SK-N-SH (cell line): Measurements from ENCODE around the gene ADPGK. TPM values are rescaled to one million over a fixed set of nuclear protein-coding genes. Genes with fewer than 3 reads are reported as not detected.

Experiments used
- CTCF ChIA-PET: fragments of 300-600, 350-600 bp; formaldehyde crosslinking; extraction: SDS; loops from one replicate; lab custom pipeline; 2021; lab: Yijun Ruan, JAX
- POLR2A ChIA-PET: fragments of 350-600 bp; sonication (Branson Sonifier 250); formaldehyde crosslinking; extraction: SDS; loops from one replicate; lab custom pipeline; 2020; ENCODE audit warnings: antibody characterized with exemption, inconsistent platforms; lab: Yijun Ruan, JAX
- DNase-seq: peaks from one replicate; pipeline ENCODE4 v3.0.0; 2012
- H2AFZ ChIP-seq: fragments of 200-600 bp; sonication (generic); 2 replicates; pipeline ENCODE4 v1.8.1; 2016; ENCODE audit warnings: antibody characterized with exemption, mild to moderate bottlenecking, low read depth
- H3F3A ChIP-seq: fragments of 200-600 bp; sonication (generic); replicated peaks from 2 replicates; pipeline ENCODE3; 2016; ENCODE audit warnings: antibody characterized with exemption, mild to moderate bottlenecking; ENCODE audit not compliant: insufficient read depth
- H3K27ac ChIP-seq, 2 experiments: fragments of 200-500 bp in 1 of 2; fragments of 200-600 bp in 1 of 2; sonication (Bioruptor generic) in 1 of 2; sonication (generic), shearing (Covaris generic) in 1 of 2; 2 replicates each; pipeline versions ENCODE4 v1.5.1 to v1.6.1; 2014 to 2016; ENCODE audit warnings: low read depth in 2 of 2, inconsistent platforms in 1 of 2, low read length in 1 of 2, mild to moderate bottlenecking in 1 of 2, mixed read lengths in 1 of 2
- H3K27me3 ChIP-seq: fragments of 200-600 bp; sonication (generic), shearing (Covaris generic); 2 replicates; pipeline ENCODE4 v1.6.1; 2016; ENCODE audit warnings: mixed run types; ENCODE audit not compliant: insufficient read depth
- H3K36me3 ChIP-seq, 2 experiments: fragments of 200-500 bp in 1 of 2; fragments of 200-600 bp in 1 of 2; sonication (Bioruptor generic) in 1 of 2; sonication (generic) in 1 of 2; replicated peaks in 1 of 2; 2 replicates each; pipeline versions ENCODE3 to v1.5.1; 2014 to 2016; ENCODE audit warnings: low read length in 1 of 2, mild to moderate bottlenecking in 1 of 2; ENCODE audit not compliant: insufficient read depth in 2 of 2, control insufficient read depth in 1 of 2
- H3K4me1 ChIP-seq, 2 experiments: fragments of 200-500 bp in 1 of 2; fragments of 200-600 bp in 1 of 2; sonication (Bioruptor generic) in 1 of 2; sonication (generic), shearing (Covaris generic) in 1 of 2; 2 replicates each; pipeline versions ENCODE4 v1.5.1 to v1.6.1; 2014 to 2016; ENCODE audit warnings: low read depth in 1 of 2, low read length in 1 of 2, mixed run types in 1 of 2; ENCODE audit not compliant: insufficient read depth in 2 of 2, control insufficient read depth in 1 of 2
- H3K4me2 ChIP-seq: fragments of 200-600 bp; sonication (generic), shearing (Covaris generic); 2 replicates; pipeline ENCODE4 v1.6.1; 2017; ENCODE audit warnings: mixed run types
- H3K4me3 ChIP-seq, 2 experiments: fragments of 200-500 bp in 1 of 2; fragments of 200-600 bp in 1 of 2; sonication (Bioruptor generic) in 1 of 2; sonication (generic), shearing (Covaris generic) in 1 of 2; 2 replicates each; pipeline versions ENCODE4 v1.5.1 to v1.8.1; 2014 to 2016; ENCODE audit warnings: low read depth in 2 of 2, inconsistent platforms in 1 of 2, low read length in 1 of 2, mild to moderate bottlenecking in 1 of 2, mixed read lengths in 1 of 2, moderate library complexity in 1 of 2
- H3K79me2 ChIP-seq: fragments of 200-600 bp; sonication (generic); 2 replicates; pipeline ENCODE4 v1.8.1; 2017; ENCODE audit warnings: mild to moderate bottlenecking; ENCODE audit not compliant: insufficient read depth
- H3K9ac ChIP-seq: fragments of 200-600 bp; sonication (generic); 2 replicates; pipeline ENCODE4 v1.6.1; 2017; ENCODE audit warnings: mixed run types
- H3K9me2 ChIP-seq: fragments of 200-600 bp; sonication (generic); 2 replicates; pipeline ENCODE4 v1.6.1; 2017; ENCODE audit warnings: mixed run types
- H3K9me3 ChIP-seq: fragments of 200-600 bp; sonication (generic); 2 replicates; pipeline ENCODE4 v1.6.1; 2017; ENCODE audit warnings: mixed run types, mild to moderate bottlenecking, moderate library complexity
- H4K20me1 ChIP-seq: fragments of 200-600 bp; sonication (generic); 2 replicates; pipeline ENCODE4 v1.6.1; 2017; ENCODE audit warnings: mild to moderate bottlenecking, mixed run types; ENCODE audit not compliant: insufficient read depth
- GABPA ChIP-seq: IDR thresholded peaks from 2 replicates; pipeline ENCODE4 v1.4.0; 2012; ENCODE audit warnings: low read depth, mild to moderate bottlenecking
- NFIC ChIP-seq: IDR thresholded peaks from 2 replicates; pipeline ENCODE4 v1.4.0; 2012; ENCODE audit warnings: borderline replicate concordance
- NRF1 ChIP-seq: IDR thresholded peaks from 2 replicates; pipeline ENCODE4 v1.6.1; 2012; ENCODE audit warnings: low read depth, mild to moderate bottlenecking, low read length
- POLR2AphosphoS5 ChIP-seq: IDR thresholded peaks from 2 replicates; pipeline ENCODE4 v1.6.1; 2012; ENCODE audit warnings: low read depth, low read length
- RAD21 ChIP-seq: IDR thresholded peaks from 2 replicates; pipeline ENCODE4 v1.6.1; 2012; ENCODE audit warnings: mild to moderate bottlenecking, low read length
- RCOR1 ChIP-seq: fragments of 150-350 bp; IDR thresholded peaks from 2 replicates; pipeline ENCODE4 v1.6.1; 2017; ENCODE audit warnings: antibody characterized with exemption, low read length
- TCF12 ChIP-seq: IDR thresholded peaks from 2 replicates; pipeline ENCODE4 v1.4.0; 2012
- TEAD4 ChIP-seq: IDR thresholded peaks from 2 replicates; pipeline ENCODE4 v1.4.0; 2012; ENCODE audit warnings: mild to moderate bottlenecking, borderline replicate concordance; ENCODE audit not compliant: insufficient read depth
- YY1 ChIP-seq: IDR thresholded peaks from 2 replicates; pipeline ENCODE4 v1.4.0; 2012; ENCODE audit warnings: low read depth, mild to moderate bottlenecking
- WGBS: methylation state at CpG from one replicate; pipeline ENCODE4 v1.1.6; 2017; ENCODE audit warnings: low lambda C conversion rate; 5-methylcytosine and 5-hydroxymethylcytosine counted together
- polyA plus RNA-seq, 3 experiments: library from polyadenylated mRNA; depleted of rRNA; stranded (reverse); fragments of >200 nt; gene quantifications; 2 replicates each; pipeline ENCODE4 v1.2.3, GENCODE V29; 2012
- TF ChIP-seq, protein P1 (sequence below): IDR thresholded peaks from 2 replicates; pipeline ENCODE4 v1.4.0; 2012; ENCODE audit warnings: low read depth, borderline replicate concordance
- TF ChIP-seq, protein P2 (sequence below): IDR thresholded peaks from 2 replicates; pipeline ENCODE4 v1.6.1; 2012; ENCODE audit warnings: mild to moderate bottlenecking, low read depth, low read length, moderate library complexity
- TF ChIP-seq, protein P3 (sequence below): IDR thresholded peaks from 2 replicates; pipeline ENCODE4; 2012

ADPGK gene
- polyA plus RNA-seq, 1 of the 3 experiments (the other 2 are of a cell fraction), result 57.3 TPM

DNA sequence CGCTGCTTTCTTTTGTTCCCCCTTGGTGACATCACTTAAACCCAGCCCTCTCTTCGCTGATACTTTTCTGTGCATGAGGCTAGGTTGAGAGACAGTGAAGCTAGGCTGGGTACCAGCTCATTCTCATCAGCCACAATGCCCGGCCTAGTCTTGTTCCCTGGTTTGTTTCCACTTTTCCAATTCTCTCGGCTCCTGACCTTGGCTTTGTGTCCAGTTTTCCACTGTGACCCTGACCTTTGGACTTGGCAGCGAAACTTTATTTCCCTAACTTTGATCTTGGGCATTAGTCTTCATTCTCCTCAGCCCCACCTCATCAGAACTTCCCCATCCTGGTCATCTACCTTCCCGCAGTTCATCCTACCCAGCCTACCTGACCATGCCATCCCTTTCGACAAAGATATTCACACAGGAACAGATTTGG lies 908 bp upstream of the ADPGK start:
- no peaks in the 10 kb centered on the region for H3K9me2 ChIP-seq
- H3K4me2 ChIP-seq, result peak overlapping the region; percentile 80
- no peaks in the 10 kb centered on the region for H3K9me3 ChIP-seq
- H3K4me1 ChIP-seq, result peaks cover 0 to 21% of the 10 kb centered on the region in 2 experiments; a peak in 2 of 4 replicates
- TF ChIP-seq NFIC, result no peak
- TF ChIP-seq TEAD4, result no peak
- no peak for TF ChIP-seq RAD21
- TF ChIP-seq NRF1, result no peak
- no peak for TF ChIP-seq TCF12
- TF ChIP-seq GABPA, result no peak
- TF ChIP-seq, protein P1, sequence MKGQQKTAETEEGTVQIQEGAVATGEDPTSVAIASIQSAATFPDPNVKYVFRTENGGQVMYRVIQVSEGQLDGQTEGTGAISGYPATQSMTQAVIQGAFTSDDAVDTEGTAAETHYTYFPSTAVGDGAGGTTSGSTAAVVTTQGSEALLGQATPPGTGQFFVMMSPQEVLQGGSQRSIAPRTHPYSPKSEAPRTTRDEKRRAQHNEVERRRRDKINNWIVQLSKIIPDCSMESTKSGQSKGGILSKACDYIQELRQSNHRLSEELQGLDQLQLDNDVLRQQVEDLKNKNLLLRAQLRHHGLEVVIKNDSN, result no peak
- TF ChIP-seq, protein P2, sequence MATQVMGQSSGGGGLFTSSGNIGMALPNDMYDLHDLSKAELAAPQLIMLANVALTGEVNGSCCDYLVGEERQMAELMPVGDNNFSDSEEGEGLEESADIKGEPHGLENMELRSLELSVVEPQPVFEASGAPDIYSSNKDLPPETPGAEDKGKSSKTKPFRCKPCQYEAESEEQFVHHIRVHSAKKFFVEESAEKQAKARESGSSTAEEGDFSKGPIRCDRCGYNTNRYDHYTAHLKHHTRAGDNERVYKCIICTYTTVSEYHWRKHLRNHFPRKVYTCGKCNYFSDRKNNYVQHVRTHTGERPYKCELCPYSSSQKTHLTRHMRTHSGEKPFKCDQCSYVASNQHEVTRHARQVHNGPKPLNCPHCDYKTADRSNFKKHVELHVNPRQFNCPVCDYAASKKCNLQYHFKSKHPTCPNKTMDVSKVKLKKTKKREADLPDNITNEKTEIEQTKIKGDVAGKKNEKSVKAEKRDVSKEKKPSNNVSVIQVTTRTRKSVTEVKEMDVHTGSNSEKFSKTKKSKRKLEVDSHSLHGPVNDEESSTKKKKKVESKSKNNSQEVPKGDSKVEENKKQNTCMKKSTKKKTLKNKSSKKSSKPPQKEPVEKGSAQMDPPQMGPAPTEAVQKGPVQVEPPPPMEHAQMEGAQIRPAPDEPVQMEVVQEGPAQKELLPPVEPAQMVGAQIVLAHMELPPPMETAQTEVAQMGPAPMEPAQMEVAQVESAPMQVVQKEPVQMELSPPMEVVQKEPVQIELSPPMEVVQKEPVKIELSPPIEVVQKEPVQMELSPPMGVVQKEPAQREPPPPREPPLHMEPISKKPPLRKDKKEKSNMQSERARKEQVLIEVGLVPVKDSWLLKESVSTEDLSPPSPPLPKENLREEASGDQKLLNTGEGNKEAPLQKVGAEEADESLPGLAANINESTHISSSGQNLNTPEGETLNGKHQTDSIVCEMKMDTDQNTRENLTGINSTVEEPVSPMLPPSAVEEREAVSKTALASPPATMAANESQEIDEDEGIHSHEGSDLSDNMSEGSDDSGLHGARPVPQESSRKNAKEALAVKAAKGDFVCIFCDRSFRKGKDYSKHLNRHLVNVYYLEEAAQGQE, result no peak
- TF ChIP-seq, protein P3, sequence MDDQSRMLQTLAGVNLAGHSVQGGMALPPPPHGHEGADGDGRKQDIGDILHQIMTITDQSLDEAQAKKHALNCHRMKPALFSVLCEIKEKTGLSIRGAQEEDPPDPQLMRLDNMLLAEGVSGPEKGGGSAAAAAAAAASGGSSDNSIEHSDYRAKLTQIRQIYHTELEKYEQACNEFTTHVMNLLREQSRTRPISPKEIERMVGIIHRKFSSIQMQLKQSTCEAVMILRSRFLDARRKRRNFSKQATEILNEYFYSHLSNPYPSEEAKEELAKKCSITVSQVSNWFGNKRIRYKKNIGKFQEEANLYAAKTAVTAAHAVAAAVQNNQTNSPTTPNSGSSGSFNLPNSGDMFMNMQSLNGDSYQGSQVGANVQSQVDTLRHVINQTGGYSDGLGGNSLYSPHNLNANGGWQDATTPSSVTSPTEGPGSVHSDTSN, result no peak
- TF ChIP-seq RCOR1, result no peak
- no peak for TF ChIP-seq POLR2AphosphoS5
- TF ChIP-seq YY1, result no peak
- DNase-seq, result no peak
- 0 out of 2 replicates have a peak, but pooled peaks cover 3% of the 10 kb centered on the region for H4K20me1 ChIP-seq
- H2AFZ ChIP-seq, result peak overlapping the region; percentile 87
- peaks cover 0 to 7% of the 10 kb centered on the region in 2 experiments for H3K36me3 ChIP-seq
- peak overlapping the region; percentile 85 for H3K9ac ChIP-seq
- peaks cover 14% of the 10 kb centered on the region for H3F3A ChIP-seq
- no peaks in the 10 kb centered on the region for H3K27me3 ChIP-seq
- WGBS, result 83% methylated on average over 7 of the region's 7 CpGs
- CTCF ChIA-PET, result interaction anchor here (0.6 to 2.5 kb wide), 11 partner anchors 9 to 489 kb away, joined by 3 to 10 read pairs (median 4); partner anchors contain the start of genes BBS4 and HIGD2B
- peak overlapping the region; percentile 85 to 98 for H3K4me3 ChIP-seq
- H3K79me2 ChIP-seq, result peaks cover 40% of the 10 kb centered on the region
- POLR2A ChIA-PET, result no interaction called here
- peak overlapping the region; percentile 92 to 97 for H3K27ac ChIP-seq
